ENCODE data around the gene PLEKHA6. TPM values are rescaled to one million over a fixed set of nuclear protein-coding genes. Genes with fewer than 3 reads are reported as not detected.
A peak's percentile ranks its signal among the peaks of the same experiment; 100 is the strongest.

The PLEKHA6 gene
- total RNA-seq, 2 donors from 2014 or later: 24.5 to 49.3 TPM

DNA sequence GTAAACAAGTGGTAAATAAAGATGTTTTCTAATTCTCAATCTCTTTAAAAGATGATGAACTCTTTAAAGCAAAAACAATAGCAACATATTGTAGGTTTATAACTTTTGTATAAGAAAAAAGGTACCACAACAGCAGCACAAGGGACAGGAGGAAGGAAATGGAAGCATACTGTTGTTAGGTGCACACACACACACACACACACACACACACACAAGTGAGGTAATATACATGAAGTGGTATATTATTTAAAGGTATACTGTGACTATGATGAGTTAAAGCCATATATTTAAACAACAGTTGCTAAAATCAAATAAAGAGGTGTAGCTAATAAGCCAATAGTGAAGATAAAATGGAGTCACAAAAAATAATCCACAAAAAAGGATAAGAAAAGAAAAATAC is 31.9 kb upstream of the PLEKHA6 start:
- intact Hi-C loops (cut with DNase I): no loop called here
- Histone ChIP-seq H3K4me3 (no peak overlapping the region), H3K4me1 (replicated peaks) (no peaks in the 10 kb centered on the region), H3K27me3 (replicated peaks; ENCODE audit: insufficient read depth) (no peaks in the 10 kb centered on the region), H3K27ac (no peak overlapping the region), H3K36me3 (no peaks in the 10 kb centered on the region), H3K9me3 (no peaks in the 10 kb centered on the region)
- no peak for TF ChIP-seq POLR2A (IDR thresholded peaks at IDR 0.05)
- no peak for TF ChIP-seq CTCF (IDR thresholded peaks at IDR 0.05)
- no peak for TF ChIP-seq POLR2AphosphoS5 (IDR thresholded peaks at IDR 0.05)
- no peak for DNase-seq (ENCODE audit: low spot score)

DNA sequence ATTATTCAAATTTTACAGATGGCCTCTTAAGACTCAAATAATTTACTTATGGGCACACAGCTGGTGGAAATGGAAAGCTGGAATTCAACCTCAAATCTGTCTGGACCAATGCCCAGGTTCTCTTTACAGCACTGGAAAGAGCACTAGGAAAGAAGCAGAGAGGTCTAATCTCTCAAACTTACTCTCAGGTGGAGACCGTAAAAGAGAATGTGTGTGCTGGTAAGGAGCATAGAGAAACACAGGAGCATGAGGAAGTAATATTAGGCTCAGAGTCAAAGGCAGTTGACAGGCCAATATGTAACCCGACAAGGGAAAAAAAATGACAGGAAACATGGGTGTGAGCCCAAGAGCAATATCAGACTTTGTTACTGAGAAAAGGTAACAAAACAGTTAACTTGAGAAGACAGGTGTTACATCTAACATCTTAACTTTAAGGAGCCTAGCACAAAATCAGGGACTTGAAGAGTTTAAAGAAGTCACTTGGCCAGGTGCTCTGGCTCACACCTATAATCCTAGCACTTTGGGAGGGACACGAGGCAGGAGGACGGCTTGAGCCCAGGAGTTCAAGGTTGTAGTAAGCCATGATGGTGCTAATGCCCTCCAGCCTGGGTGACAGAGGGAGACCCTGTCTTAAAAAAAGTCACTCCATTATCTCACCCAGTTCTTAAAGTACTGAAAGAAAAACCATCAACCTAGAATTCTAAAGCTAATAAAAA is 31.2 kb upstream of the PLEKHA6 start:
- Histone ChIP-seq H3K27ac (no peak overlapping the region), H3K9me3 (no peaks in the 10 kb centered on the region), H3K27me3 (replicated peaks; ENCODE audit: insufficient read depth) (no peaks in the 10 kb centered on the region), H3K4me3 (no peak overlapping the region), H3K36me3 (no peaks in the 10 kb centered on the region), H3K4me1 (replicated peaks) (no peaks in the 10 kb centered on the region)
- 31% methylated on average over 4 of the region's 4 CpGs for WGBS
- DNase-seq (ENCODE audit: low spot score): no peak
- TF ChIP-seq POLR2A (IDR thresholded peaks at IDR 0.05): no peak
- TF ChIP-seq POLR2AphosphoS5 (IDR thresholded peaks at IDR 0.05): no peak
- no peak for TF ChIP-seq CTCF (IDR thresholded peaks at IDR 0.05)
- intact Hi-C loops (cut with DNase I): no loop called here

GRCh38 chr1:204385727-204386126 is 26.0 kb upstream of the PLEKHA6 start:
- Histone ChIP-seq H3K4me1 (replicated peaks) (no peaks in the 10 kb centered on the region), H3K9me3 (no peaks in the 10 kb centered on the region), H3K4me3 (no peak overlapping the region), H3K27ac (no peak overlapping the region), H3K27me3 (replicated peaks; ENCODE audit: insufficient read depth) (no peaks in the 10 kb centered on the region), H3K36me3 (no peaks in the 10 kb centered on the region)
- WGBS: 92% methylated on average over 2 of the region's 2 CpGs
- no peak for DNase-seq (ENCODE audit: low spot score)
- TF ChIP-seq POLR2A (IDR thresholded peaks at IDR 0.05) (no peak), POLR2AphosphoS5 (IDR thresholded peaks at IDR 0.05) (no peak), CTCF (IDR thresholded peaks at IDR 0.05) (no peak)
- intact Hi-C loops (cut with DNase I): no loop called here

DNA sequence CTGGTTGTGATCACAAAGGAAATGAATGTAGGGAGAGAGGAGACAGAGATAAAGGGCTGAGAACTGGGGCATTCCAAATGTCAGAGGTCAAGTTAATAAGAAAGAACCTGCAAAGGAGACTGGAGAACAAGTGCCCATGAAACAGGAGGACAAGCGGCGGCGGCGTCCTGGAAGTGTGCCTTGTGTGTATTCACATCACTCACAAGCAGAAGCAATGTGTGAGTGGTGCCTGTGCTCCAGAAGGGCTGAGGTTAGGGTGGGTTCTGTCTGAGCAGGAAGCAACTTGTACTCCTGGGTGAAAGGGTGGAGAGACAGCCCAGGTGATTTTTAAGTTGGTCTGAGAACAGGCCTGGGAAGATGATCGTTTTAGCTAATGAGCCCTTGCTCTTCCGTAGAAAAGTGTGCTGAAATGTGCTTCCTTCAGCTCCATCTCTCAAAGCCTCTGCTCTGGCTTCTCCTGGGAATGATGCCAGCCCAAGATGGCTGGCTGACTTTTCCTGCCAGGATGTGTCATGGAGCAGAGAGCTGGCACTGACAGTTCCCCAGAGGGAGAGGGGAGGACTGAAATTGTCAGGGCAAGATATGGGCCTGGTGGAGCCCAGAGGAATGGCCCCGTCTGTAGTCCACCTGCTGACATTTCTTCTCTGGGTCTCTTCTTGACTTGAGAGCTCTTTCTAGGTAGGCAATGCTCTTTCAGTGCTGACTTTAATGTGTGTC is 25.1 kb upstream of the PLEKHA6 start:
- Histone ChIP-seq H3K4me1 (replicated peaks) (no peaks in the 10 kb centered on the region), H3K4me3 (no peak overlapping the region), H3K9me3 (no peaks in the 10 kb centered on the region), H3K36me3 (no peaks in the 10 kb centered on the region), H3K27ac (no peak overlapping the region), H3K27me3 (replicated peaks; ENCODE audit: insufficient read depth) (no peaks in the 10 kb centered on the region)
- 40% methylated on average over 7 of the region's 7 CpGs for WGBS
- TF ChIP-seq CTCF (IDR thresholded peaks at IDR 0.05) (no peak), POLR2AphosphoS5 (IDR thresholded peaks at IDR 0.05) (no peak), POLR2A (IDR thresholded peaks at IDR 0.05) (no peak)
- intact Hi-C loops (cut with DNase I): no loop called here
- DNase-seq (ENCODE audit: low spot score): peak; percentile 48

All from prostate gland (tissue), 2 donors.